Cardiac septum (tissue), 1 donor: ENCODE data around the gene GGACT. TPM values are rescaled to one million over a fixed set of nuclear protein-coding genes. Genes with fewer than 3 reads are reported as not detected.

Experiments used
- DNase-seq: peaks from one replicate; pipeline ENCODE4 v3.0.0-alpha.2; 2020; ENCODE audit warnings: low spot score
- intact Hi-C: fragments of 100-400 bp; cut with DNase I; formaldehyde crosslinking; loops from one replicate; pipeline ENCODE4 v1.14.0; 2022
- total RNA-seq: library from RNA; stranded (reverse); fragmentation: NEBNext Ultra II Directional; extraction: Animal tissue kit (Norgen Biotek cat#: 25700); gene quantifications from one replicate; pipeline ENCODE4 v1.2.1, GENCODE V29; 2021
- donor health status: DM: no; HTN: no; CAD: no.

Gene GGACT
- total RNA-seq, 1 donor from 2014 or later = 1.7 TPM

DNA sequence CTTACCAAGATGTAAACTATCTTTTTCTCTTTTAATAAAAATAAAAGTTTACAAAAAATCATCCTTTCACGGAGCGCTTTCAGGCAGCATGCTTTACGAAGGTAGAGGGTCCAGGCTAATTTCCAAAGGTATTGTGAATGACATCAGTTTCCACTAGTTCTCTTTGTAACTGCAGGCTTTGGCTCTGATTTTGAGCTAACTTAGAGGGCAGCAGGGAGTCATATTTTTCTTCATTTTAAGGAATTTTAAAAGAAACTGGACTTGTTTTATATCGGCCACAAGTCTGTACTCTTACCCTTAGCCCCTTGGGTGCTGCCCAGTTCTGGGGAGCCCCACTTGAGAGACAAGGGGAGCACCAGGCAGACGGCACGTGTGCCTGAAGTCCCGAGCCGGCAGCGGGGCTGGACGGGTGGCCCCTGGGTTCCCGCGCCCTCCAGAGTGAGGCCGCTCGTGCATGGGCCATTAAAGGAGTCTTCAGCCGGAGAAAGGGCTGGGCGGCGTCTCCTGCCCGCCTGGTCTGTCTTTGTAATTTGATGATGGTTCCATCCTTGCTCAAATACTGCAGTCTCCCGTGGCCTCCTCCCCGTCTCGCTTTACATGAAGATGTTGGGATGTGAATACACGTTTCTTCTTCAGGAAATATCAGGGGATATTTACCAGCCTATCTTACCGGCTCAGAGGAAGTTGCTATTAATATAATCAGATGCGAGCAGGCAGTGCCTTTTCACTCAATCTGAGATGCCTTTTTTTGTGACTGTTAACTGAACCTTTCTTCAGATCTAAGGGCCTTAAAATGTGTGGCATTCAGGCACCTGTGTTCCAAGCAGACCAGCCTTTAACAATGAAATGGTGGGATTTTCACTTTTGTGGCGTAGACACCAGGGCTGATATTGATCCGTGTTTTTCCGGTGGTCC, 67.4 kb downstream of the GGACT start:
- intact Hi-C loops = no loop called here
- no peak for DNase-seq

DNA sequence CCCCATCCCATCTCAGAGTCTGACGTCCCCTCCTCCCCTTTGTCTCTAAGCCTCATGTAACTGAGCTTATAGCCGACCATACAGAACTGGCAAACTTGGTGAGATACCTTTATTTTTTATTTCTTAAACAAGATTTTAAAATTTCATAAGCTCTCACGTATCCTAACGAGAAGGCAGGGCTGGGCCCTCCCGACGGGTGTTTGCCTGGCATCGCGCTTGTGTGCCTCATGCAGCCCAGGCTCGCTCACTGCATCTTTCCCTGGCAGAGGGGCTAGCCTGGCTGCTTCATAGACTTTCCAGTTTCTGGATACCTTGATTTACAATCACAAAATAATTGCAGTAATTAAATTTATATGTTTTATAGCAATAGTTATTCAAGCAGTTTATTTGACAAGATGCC, 69.0 kb downstream of the GGACT start:
- no peak for DNase-seq
- intact Hi-C loops = loop anchor here (10.0 kb wide), 2 partner anchors 285 to 535 kb away; partner anchors contain the start of gene ZIC2

GRCh38 chr13:100518394-100519062, 70.1 kb downstream of the GGACT start:
- intact Hi-C loops = loop anchor here (10.0 kb wide), 2 partner anchors 284 to 534 kb away; partner anchors contain the start of gene ZIC2
- DNase-seq = no peak

DNA sequence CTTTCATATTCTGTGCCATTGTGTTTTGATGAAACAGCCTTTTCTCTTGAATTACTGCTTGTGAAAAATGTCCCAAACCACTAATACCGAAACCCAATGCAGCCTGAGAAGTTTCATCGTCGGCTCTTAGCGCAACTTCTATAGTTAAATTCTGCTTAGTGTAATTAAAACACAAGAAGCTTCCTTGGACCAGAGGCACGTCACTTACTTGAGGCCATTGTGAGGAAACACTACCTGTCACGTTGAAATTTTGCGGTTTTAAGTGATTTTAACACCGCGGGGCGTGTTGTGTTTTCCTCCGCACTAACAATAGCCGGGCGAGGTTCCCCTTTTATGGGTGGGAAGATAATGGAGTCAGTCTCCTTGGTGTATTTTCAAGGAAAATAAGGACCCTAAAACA, 70.9 kb downstream of the GGACT start:
- intact Hi-C loops = loop anchor here (10.0 kb wide), 2 partner anchors 283 to 533 kb away; partner anchors contain the start of gene ZIC2
- no peak for DNase-seq

DNA sequence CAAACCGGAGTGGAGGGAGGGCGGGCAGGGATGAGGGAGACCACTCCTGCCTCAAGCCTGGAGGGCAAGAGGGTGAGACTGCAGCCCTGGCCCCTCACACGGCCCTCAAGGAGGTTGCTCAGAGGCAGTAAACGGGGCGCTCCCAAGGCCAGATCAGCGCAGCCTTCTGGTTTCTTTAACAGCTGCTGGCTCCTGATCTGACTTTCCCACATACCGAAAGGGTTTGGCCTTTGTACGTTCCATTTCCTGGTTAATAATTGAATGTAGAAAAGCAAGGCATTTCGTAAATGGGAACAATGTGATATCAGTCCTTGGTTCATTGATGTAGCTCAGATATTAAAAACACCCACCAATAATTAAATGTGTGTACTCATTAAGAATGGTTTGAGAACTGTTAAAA, 71.5 kb downstream of the GGACT start:
- intact Hi-C loops = loop anchor here (10.0 kb wide), 2 partner anchors 282 to 532 kb away; partner anchors contain the start of gene ZIC2
- DNase-seq = no peak

GRCh38 chr13:100515410-100515800, 73.2 kb downstream of the GGACT start:
- intact Hi-C loops = loop anchor here (2.0 to 10.0 kb wide), 4 partner anchors 281 to 857 kb away; partner anchors contain the start of gene ZIC2
- no peak for DNase-seq

DNA sequence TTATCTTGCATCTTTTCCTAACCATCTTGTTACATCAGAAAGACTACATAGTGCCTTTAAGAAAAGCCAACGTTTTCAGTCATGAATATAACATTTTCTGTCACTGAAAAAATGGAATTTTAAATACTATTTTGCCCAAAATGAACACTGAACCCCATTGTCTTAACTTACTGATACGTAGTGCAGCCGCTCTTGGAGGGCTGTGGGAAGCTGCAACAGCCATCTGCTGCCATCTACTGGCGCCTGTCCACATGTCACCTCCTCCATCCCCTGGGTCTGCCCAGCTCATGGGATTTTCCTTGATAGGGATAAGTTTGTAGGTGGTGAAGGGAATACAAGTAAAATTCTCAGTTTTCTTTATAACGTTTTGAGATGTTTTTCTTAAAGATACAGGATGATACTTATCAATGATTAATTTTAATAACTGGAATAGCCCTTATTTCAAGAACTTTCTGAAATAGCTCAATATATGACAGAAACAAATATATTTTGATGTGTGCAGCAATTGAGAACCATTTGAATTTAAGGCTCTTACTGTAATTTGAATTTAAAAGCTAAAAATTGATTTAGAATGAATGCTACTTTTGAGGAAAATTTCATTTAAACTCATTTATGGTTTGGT, 73.7 kb downstream of the GGACT start:
- intact Hi-C loops = loop anchor here (2.0 to 10.0 kb wide), 4 partner anchors 280 to 856 kb away; partner anchors contain the start of gene ZIC2

GRCh38 chr13:100513987-100514670, 74.5 kb downstream of the GGACT start:
- intact Hi-C loops = loop anchor here (2.0 to 10.0 kb wide), 4 partner anchors 279 to 855 kb away; partner anchors contain the start of gene ZIC2
- DNase-seq = no peak

More for the DNA sequence above, 73.7 kb downstream of the GGACT start:
- peak; percentile 86 for DNase-seq

DNA sequence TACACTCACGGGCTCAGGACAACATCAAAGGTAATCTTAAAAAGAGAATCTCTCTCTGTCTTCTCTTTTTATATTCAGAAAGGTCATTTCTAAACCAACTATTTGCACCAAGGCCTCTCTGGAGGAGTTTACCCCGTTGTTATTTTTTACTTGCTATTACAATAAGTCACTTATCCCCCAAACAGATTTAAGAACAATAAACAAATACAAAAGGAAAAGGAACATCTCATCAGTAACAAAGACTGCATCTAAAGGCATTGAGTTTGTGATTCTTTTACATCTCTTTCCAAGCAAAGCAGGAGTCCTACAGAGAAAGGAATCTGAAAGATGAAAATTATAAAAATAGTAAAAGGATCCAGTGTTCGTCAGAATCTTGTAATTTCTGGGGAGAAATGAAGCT, 75.4 kb downstream of the GGACT start:
- intact Hi-C loops = loop anchor here (10.0 kb wide), 2 partner anchors 278 to 528 kb away; partner anchors contain the start of gene ZIC2
- DNase-seq = no peak

DNA sequence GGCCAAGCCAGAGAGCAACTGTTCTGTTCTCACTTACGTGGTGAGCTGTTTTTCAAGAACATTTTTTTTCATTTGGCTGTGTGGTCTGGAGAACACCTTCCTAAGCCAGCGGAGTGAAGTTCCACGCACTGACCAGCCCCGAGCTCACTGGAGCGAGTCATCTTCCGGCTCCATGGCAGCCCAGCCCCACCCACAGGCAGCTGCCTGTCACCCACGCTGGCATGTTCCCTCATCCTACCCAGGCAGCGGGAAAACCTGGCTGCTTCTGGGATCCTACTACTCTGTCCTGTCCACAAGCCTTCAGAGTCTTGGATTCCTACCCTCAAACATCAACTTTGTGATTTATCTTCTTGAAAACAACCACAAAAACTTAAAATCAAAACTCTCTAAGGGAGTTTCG, 76.2 kb downstream of the GGACT start:
- no peak for DNase-seq
- intact Hi-C loops = loop anchor here (10.0 kb wide), 2 partner anchors 278 to 528 kb away; partner anchors contain the start of gene ZIC2

DNA sequence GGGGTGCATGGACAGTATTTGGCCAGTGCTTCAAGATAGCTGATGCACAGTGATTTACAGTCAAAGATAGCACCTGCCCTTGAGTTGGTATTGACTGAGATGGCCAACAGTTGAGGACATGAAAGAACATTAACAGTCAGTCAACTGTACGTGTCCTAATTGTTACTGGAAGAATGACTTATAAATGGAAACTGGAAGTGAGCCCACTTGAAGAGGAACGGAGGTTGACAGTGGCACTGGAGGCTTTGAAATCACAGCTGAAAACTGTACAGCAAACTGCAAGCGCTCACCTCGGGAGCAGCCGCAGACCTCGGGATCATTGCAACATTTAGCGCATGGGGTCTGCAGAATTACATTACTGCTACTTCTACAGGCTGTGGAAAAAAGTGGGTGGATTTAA, 77.1 kb downstream of the GGACT start:
- no peak for DNase-seq
- intact Hi-C loops = loop anchor here (10.0 kb wide), 2 partner anchors 277 to 527 kb away; partner anchors contain the start of gene ZIC2

DNA sequence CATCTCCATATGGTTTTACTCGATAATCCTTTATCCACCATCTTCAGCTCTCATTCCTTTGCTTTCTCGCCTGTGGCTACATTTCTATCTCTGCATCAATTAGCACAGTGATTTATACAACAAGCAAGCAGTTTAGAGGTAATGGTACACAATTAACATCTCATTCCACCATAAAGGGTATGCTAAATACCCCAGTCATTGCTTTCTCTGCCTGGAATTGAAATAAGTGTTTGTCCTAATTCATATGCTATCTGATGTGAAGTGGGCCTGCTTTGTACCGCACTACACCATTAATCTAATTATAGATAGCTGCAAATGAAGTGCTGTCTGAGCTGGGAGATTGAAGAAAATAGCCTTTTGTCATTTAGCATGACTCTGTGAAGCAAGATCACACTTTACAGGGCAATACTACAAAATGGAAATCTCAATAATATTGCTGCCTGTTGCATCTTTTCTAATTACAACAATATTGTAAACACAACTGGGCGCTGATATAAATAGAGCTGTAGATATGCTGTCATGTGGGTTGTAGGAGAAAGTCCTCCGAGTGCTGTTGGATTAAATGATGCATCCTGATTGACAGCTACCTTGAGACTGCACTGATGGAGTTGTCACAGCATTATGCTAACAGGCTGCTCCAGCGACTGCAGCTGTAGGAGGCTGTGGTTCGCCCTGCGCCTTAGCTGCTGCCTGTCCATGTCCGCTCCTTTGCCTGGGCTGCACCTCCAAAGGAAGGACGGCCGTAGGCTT, 78.2 kb downstream of the GGACT start:
- intact Hi-C loops = loop anchor here (10.0 kb wide), 2 partner anchors 276 to 526 kb away; partner anchors contain the start of gene ZIC2

DNA sequence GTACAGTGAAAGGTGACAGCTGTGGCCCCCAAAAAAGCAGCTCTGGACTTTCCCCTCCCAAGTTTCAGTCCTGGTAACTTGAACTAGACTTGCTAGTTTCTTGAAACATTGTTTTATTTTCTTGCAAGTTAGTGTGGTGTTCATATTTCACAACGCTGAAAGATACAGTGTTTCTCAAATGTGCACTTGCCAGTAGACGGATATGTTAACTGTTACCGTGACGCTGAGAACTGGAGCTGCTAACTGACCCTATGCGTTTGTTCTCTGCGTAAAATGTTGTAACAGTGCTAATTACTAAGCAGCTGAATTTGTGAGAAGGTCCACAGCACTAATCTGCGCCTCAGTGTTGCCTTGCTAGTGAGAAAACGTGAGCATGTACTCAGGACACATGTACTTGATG, 79.6 kb downstream of the GGACT start:
- DNase-seq = no peak
- intact Hi-C loops = no loop called here

More for the DNA sequence above, 78.2 kb downstream of the GGACT start:
- no peak for DNase-seq

DNA sequence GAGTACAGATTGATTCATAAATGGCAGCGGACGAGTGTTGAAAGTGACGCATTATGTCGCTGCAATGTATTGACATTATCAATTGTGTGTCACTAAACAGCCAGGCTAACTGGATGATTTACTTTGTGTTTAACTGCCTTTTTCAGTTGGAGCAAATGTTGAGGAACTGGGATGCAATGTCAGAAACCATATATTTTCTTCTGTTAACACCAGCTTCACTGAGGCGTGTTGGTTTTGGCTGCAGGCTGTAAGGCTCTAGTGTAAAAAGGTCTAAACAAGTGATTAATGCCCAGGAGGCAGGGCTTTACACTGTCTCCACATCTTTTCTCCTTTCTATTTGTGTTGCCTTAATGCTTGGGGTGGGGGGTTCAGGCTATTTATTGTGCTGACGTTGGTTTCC, 80.1 kb downstream of the GGACT start:
- DNase-seq = no peak
- intact Hi-C loops = no loop called here

- intact Hi-C loops = no loop called here
- no peak for DNase-seq
Measured at GRCh38 chr13:100506600-100507422, 81.8 kb downstream of the GGACT start.

GRCh38 chr13:100506154-100506553, 82.4 kb downstream of the GGACT start:
- intact Hi-C loops = no loop called here

GRCh38 chr13:100503622-100504021, 85.0 kb downstream of the GGACT start:
- no peak for DNase-seq
- intact Hi-C loops = no loop called here

More at GRCh38 chr13:100506154-100506553, 82.4 kb downstream of the GGACT start:
- DNase-seq = no peak
